Measurements from ENCODE around the gene SH3BGRL. TPM values are rescaled to one million over a fixed set of nuclear protein-coding genes. Genes with fewer than 3 reads are reported as not detected.

SH3BGRL gene
- 121 TPM for total RNA-seq

DNA sequence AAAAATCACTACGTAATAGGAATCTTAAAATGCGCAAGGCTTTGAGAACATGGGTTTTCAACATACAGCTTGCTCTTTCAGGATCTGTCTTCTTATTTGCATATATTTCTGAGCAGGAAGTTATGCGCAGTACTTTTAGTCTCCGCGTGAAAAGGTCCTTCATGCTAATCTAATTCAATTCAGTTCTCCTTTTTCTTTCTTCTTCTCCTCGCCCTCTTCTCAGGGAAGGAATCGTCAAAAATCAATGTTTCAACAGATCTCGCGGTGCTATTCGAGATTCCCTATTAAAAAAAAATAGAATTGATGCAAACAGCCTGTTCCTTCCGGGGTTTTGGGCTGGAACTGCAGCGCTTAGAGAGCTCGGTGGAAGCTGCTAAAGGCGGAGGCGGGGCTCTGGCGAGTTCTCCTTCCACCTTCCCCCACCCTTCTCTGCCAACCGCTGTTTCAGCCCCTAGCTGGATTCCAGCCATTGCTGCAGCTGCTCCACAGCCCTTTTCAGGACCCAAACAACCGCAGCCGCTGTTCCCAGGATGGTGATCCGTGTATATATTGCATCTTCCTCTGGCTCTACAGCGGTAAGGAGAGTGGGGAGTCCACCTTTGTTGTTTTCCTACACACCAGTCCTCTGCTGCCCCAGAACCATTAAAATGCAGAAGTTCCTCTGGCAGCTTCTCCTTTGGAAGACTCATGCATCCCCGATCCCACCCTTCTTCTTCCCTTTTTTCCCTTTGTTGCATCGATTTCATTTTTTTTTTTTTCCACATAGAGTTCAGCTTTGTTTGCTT lies at the start of gene SH3BGRL, which contains the start of gene HMGN5:
Gene SH3BGRL (plus strand): TSS at position 432 of the 785 bp plus-strand sequence. CDS start 99 bp downstream, at position 531.
Gene HMGN5 (minus strand): TSS at position 243 of the 785 bp plus-strand sequence. CDS start 80,364 bp downstream, outside the sequence.
- intact Hi-C loops (cut with DNase I), result no loop called here
- no peak for DNase-seq (ENCODE audit: extremely low spot score in 2 of 2)
- Histone ChIP-seq H3K4me1 (peaks cover 8% of the 10 kb centered on the region), H3K4me3 (peak within 1 kb of the TSS; percentile 46 to 58), H3K27me3 (no peaks in the 10 kb centered on the region), H3K27ac (peak within 1 kb of the TSS; percentile 73), H3K9me3 (no peaks in the 10 kb centered on the region), H3K36me3 (no peaks in the 10 kb centered on the region)
- TF ChIP-seq POLR2A (IDR thresholded peaks at IDR 0.05), result no peak
- TF ChIP-seq POLR2AphosphoS5 (IDR thresholded peaks at IDR 0.05; ENCODE audit: insufficient read depth in 1 of 2, low read depth in 1 of 2), result peak; percentile 44 to 66
- TF ChIP-seq, protein P1, sequence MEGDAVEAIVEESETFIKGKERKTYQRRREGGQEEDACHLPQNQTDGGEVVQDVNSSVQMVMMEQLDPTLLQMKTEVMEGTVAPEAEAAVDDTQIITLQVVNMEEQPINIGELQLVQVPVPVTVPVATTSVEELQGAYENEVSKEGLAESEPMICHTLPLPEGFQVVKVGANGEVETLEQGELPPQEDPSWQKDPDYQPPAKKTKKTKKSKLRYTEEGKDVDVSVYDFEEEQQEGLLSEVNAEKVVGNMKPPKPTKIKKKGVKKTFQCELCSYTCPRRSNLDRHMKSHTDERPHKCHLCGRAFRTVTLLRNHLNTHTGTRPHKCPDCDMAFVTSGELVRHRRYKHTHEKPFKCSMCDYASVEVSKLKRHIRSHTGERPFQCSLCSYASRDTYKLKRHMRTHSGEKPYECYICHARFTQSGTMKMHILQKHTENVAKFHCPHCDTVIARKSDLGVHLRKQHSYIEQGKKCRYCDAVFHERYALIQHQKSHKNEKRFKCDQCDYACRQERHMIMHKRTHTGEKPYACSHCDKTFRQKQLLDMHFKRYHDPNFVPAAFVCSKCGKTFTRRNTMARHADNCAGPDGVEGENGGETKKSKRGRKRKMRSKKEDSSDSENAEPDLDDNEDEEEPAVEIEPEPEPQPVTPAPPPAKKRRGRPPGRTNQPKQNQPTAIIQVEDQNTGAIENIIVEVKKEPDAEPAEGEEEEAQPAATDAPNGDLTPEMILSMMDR (IDR thresholded peaks at IDR 0.05), result peak in 1 of 3 experiments; percentile 8

DNA sequence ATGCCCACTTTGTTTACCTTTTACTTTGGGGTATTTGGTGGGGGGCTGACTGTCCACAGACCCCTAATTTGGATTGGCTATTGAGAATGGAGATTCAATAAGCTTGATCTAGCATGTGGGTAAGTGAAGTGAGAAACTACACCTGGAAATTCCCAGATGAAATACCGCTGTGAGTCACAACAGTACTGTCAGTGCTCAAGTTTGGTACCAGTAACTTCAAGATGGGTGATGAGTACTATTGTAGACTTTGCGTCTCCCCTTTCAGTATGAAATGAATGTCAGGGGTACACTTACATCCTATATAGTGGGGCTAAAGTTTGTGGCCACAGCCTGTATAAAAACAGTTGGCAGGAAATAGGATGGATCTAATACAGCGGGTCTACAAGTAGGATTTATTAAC lies 33.5 kb upstream of the SH3BGRL start:
- no peak for DNase-seq (ENCODE audit: extremely low spot score in 2 of 2)
- TF ChIP-seq, protein P1 (IDR thresholded peaks at IDR 0.05), result no peak
- TF ChIP-seq POLR2AphosphoS5 (IDR thresholded peaks at IDR 0.05; ENCODE audit: insufficient read depth in 1 of 2, low read depth in 1 of 2) (no peak), POLR2A (IDR thresholded peaks at IDR 0.05) (no peak)
- no peaks in the 10 kb centered on the region for H3K27me3 ChIP-seq
- H3K36me3 ChIP-seq, result no peaks in the 10 kb centered on the region
- no peak overlapping the region for H3K4me3 ChIP-seq
- H3K27ac ChIP-seq, result no peak overlapping the region
- intact Hi-C loops (cut with DNase I), result no loop called here
- H3K9me3 ChIP-seq, result no peaks in the 10 kb centered on the region
- no peaks in the 10 kb centered on the region for H3K4me1 ChIP-seq

DNA sequence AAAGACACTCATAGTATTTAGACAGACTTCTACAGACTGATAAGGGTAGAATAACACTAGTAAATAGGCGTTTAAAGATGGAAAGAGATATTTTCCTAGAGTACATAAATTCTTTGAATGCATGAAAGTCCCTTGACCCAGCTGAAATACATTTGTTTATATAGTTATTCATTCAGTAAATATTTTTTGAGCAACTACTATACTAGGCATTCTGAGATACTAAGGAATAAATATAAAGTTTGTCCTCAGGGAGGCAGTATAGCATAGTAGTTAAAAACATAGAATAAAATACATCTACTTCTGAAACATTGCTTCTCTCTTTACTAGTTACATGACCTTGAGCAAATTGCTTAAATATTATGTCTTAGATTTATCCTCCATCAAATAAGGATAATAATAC lies 27.6 kb upstream of the SH3BGRL start:
- intact Hi-C loops (cut with DNase I), result no loop called here
- Histone ChIP-seq H3K4me3 (no peak overlapping the region), H3K9me3 (no peaks in the 10 kb centered on the region), H3K36me3 (no peaks in the 10 kb centered on the region), H3K27me3 (no peaks in the 10 kb centered on the region), H3K27ac (no peak overlapping the region), H3K4me1 (no peaks in the 10 kb centered on the region)
- TF ChIP-seq POLR2AphosphoS5 (IDR thresholded peaks at IDR 0.05; ENCODE audit: insufficient read depth in 1 of 2, low read depth in 1 of 2) (no peak), POLR2A (IDR thresholded peaks at IDR 0.05) (no peak)
- TF ChIP-seq, protein P1 (IDR thresholded peaks at IDR 0.05), result no peak
- DNase-seq (ENCODE audit: extremely low spot score in 2 of 2), result no peak

DNA sequence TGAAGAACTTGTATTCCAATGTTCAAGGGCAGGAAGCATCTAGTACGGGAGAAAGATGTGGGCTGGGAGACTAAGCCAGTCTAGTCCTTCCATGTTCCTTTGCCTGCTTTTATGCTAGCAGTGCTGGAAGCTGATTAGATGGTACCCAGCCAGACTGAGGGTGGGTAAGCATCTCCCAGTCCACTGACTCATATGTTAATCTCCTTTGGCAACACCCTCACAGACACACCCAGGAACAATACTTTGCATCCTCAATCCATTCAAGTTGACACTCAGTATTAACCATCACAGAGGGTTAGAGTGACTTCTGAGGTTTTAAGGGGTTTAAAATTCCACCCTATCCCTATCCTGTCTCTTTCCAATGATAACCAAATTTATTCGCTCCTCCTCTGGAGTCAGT lies 6.6 kb upstream of the SH3BGRL start:
- intact Hi-C loops (cut with DNase I), result no loop called here
- H3K27ac ChIP-seq, result no peak overlapping the region
- H3K4me3 ChIP-seq, result no peak overlapping the region
- no peaks in the 10 kb centered on the region for H3K4me1 ChIP-seq
- no peaks in the 10 kb centered on the region for H3K27me3 ChIP-seq
- no peak for DNase-seq (ENCODE audit: extremely low spot score in 2 of 2)
- no peak for TF ChIP-seq POLR2AphosphoS5 (IDR thresholded peaks at IDR 0.05; ENCODE audit: insufficient read depth in 1 of 2, low read depth in 1 of 2)
- TF ChIP-seq, protein P1 (IDR thresholded peaks at IDR 0.05), result no peak
- no peak for TF ChIP-seq POLR2A (IDR thresholded peaks at IDR 0.05)
- no peaks in the 10 kb centered on the region for H3K36me3 ChIP-seq
- no peaks in the 10 kb centered on the region for H3K9me3 ChIP-seq

DNA sequence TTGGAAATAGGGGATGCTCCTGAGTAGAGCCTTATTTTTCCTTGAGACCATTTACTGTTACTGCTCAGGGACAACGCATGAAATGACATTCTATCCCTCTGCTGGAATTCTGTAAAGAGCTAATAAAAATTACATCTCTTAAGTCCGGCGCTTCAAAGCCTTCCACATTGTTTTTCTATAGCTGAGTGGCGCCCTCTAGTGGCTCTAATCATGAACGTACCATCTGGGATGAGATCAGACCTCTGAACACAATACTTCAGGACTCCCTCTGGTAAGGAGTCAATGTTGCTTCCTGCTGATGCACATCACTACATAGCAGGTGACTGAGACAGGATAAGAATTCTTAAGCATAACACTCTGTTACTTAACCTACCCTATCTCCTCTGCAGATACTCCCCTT lies 6.2 kb upstream of the SH3BGRL start:
- no peaks in the 10 kb centered on the region for H3K4me1 ChIP-seq
- no peaks in the 10 kb centered on the region for H3K36me3 ChIP-seq
- TF ChIP-seq POLR2AphosphoS5 (IDR thresholded peaks at IDR 0.05; ENCODE audit: insufficient read depth in 1 of 2, low read depth in 1 of 2) (no peak), POLR2A (IDR thresholded peaks at IDR 0.05) (no peak)
- TF ChIP-seq, protein P1 (IDR thresholded peaks at IDR 0.05), result peak in 2 of 3 experiments; percentile 8 to 25
- no peak overlapping the region for H3K27ac ChIP-seq
- intact Hi-C loops (cut with DNase I), result no loop called here
- H3K4me3 ChIP-seq, result no peak overlapping the region
- H3K9me3 ChIP-seq, result no peaks in the 10 kb centered on the region
- DNase-seq (ENCODE audit: extremely low spot score in 2 of 2), result no peak
- no peaks in the 10 kb centered on the region for H3K27me3 ChIP-seq

All from vagina (tissue), 2 donors.